Peyer's patch (tissue), 4 donors: ENCODE data around the gene F13A1. TPM values are rescaled to one million over a fixed set of nuclear protein-coding genes. Genes with fewer than 3 reads are reported as not detected.
A peak's percentile ranks its signal among the peaks of the same experiment; 100 is the strongest.

Source experiments
- DNase-seq, 3 donors: peaks; one replicate each; pipeline ENCODE4 v3.0.0-alpha.2; 2017 to 2019
- H3K27ac ChIP-seq, 4 donors: fragments of 200-600 bp; sonication (generic); one replicate each; pipeline ENCODE4 v1.5.1; 2016 to 2019
- H3K27me3 ChIP-seq, 2 donors: fragments of 200-600 bp; sonication (generic); one replicate each; pipeline ENCODE4 v1.5.1; 2019
- H3K36me3 ChIP-seq, 3 donors: fragments of 200-600 bp; sonication (generic); one replicate each; pipeline ENCODE4 v1.5.1; 2016 to 2019
- H3K4me1 ChIP-seq, 4 donors: fragments of 200-600 bp; sonication (generic); one replicate each; pipeline ENCODE4 v1.5.1; 2016 to 2019
- H3K4me3 ChIP-seq, 4 donors: fragments of 200-600 bp; sonication (generic); 1 replicate in 3 of 4; 2 replicates in 1 of 4; pipeline ENCODE4 v1.5.1; 2016 to 2019; ENCODE audit warnings: mild to moderate bottlenecking in 1 of 4
- H3K9me3 ChIP-seq, 4 donors: fragments of 200-600 bp; sonication (generic); one replicate each; pipeline ENCODE4 v1.5.1; 2016 to 2019; ENCODE audit warnings: mild to moderate bottlenecking in 1 of 4
- POLR2A ChIP-seq, 2 donors: fragments of 450-650 bp; IDR thresholded peaks; one replicate each; pipeline ENCODE4 v1.5.1; 2017; ENCODE audit warnings: antibody characterized with exemption in 2 of 2, mild to moderate bottlenecking in 2 of 2, moderate library complexity in 2 of 2
- total RNA-seq, 4 donors: library from RNA; depleted of rRNA; stranded (reverse); fragments of >200 nt; gene quantifications; one replicate each; pipeline ENCODE4 v1.1.0, GENCODE V29; 2016
- TF ChIP-seq, protein P1 (sequence below), 6 experiments: fragments of 450-650 bp in 4 of 6; fragments of 200-600 bp in 2 of 6; sonication (generic) in 1 of 6; IDR thresholded peaks; one replicate each; pipeline ENCODE4 v1.5.1; 2017 to 2019; ENCODE audit warnings: antibody characterized with exemption in 6 of 6, mild to moderate bottlenecking in 3 of 6, moderate library complexity in 1 of 6

F13A1 gene
- total RNA-seq, result 10 to 100 TPM; 13.0 to 29.7 (median 25.5) TPM

DNA sequence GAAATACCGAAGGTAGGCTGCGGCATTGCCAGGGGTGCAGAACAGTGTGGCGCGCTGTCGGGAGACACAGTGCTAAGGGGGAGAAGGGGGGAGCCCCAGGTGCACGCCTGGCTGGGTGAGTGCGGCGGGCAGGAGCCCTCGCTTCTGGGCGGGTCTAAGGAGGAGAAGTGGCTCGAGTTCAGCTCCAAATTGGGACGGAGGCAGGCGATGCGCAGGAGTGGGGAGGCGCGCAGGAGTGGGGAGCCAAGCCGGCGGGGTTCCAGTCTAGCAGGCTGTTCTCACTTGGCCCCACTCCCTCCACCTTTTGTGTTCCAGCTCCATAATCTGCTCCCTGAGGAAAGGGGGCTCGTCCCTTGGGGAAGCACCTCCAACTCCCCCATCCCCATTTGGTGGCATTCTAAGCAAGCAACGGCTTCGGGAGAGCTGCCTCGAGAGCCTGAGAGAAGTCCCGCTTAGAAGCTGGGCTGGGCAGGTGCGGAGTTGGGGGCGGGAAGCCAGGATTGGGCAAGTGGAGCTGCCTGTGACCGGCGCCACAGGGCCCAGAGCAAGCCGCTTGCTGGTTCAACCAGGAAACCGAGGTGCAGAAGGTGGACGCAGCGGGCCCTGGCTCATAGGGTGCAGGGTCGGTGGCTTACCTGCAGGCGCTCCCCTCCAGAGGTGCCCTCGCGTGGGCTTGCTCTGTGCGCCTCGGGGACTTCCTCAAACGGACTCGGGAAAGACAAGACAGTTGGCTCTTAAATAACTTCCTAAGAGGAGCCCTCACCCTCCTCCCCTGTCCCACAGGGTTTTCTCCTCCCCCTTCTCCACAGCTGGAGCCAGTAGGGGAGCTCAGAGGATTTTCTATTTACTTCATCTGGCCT, at the start of gene F13A1:
Gene F13A1, minus strand, starts transcription at position 711 of the 860 bp plus-strand sequence. CDS start 1,998 bp downstream, outside the sequence.
- H3K4me1 ChIP-seq, result no peaks in the 10 kb centered on the region
- peak in 1 of 3 donors; percentile 47 for DNase-seq
- no peaks in the 10 kb centered on the region for H3K36me3 ChIP-seq
- no peak within 1 kb of the TSS for H3K27ac ChIP-seq
- H3K9me3 ChIP-seq, result no peaks in the 10 kb centered on the region
- peaks cover 0 to 3% of the 10 kb centered on the region in 2 donors for H3K27me3 ChIP-seq
- H3K4me3 ChIP-seq, result peak within 1 kb of the TSS in 2 of 4 donors; percentile 3 to 34
- TF ChIP-seq, protein P1, sequence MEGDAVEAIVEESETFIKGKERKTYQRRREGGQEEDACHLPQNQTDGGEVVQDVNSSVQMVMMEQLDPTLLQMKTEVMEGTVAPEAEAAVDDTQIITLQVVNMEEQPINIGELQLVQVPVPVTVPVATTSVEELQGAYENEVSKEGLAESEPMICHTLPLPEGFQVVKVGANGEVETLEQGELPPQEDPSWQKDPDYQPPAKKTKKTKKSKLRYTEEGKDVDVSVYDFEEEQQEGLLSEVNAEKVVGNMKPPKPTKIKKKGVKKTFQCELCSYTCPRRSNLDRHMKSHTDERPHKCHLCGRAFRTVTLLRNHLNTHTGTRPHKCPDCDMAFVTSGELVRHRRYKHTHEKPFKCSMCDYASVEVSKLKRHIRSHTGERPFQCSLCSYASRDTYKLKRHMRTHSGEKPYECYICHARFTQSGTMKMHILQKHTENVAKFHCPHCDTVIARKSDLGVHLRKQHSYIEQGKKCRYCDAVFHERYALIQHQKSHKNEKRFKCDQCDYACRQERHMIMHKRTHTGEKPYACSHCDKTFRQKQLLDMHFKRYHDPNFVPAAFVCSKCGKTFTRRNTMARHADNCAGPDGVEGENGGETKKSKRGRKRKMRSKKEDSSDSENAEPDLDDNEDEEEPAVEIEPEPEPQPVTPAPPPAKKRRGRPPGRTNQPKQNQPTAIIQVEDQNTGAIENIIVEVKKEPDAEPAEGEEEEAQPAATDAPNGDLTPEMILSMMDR (IDR thresholded peaks at IDR 0.05), result no peak
- no peak for TF ChIP-seq POLR2A (IDR thresholded peaks at IDR 0.05)

DNA sequence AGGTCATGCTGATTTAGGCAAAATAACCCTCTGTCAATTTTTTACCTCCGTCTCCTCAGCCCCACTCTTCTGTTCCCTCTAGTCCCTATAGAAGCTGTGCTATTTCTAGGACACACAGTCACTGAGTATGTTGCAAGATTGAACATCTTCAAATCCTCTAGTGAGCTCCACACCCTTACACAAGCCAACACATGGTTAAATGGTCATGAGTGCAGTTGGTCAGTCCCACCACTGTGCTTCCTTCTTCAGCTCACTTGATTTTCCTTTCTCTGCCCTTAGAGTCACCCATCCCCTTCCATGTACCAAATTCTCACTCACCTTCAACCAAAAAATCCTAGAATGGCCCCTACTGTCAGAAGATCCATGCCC, 48.2 kb upstream of the F13A1 start:
- no peak overlapping the region for H3K4me3 ChIP-seq
- DNase-seq, result no peak
- TF ChIP-seq POLR2A (IDR thresholded peaks at IDR 0.05), result no peak
- TF ChIP-seq, protein P1 (IDR thresholded peaks at IDR 0.05), result no peak
- no peak overlapping the region for H3K27ac ChIP-seq
- H3K36me3 ChIP-seq, result no peaks in the 10 kb centered on the region
- no peaks in the 10 kb centered on the region for H3K9me3 ChIP-seq
- no peaks in the 10 kb centered on the region for H3K27me3 ChIP-seq
- H3K4me1 ChIP-seq, result no peaks in the 10 kb centered on the region

DNA sequence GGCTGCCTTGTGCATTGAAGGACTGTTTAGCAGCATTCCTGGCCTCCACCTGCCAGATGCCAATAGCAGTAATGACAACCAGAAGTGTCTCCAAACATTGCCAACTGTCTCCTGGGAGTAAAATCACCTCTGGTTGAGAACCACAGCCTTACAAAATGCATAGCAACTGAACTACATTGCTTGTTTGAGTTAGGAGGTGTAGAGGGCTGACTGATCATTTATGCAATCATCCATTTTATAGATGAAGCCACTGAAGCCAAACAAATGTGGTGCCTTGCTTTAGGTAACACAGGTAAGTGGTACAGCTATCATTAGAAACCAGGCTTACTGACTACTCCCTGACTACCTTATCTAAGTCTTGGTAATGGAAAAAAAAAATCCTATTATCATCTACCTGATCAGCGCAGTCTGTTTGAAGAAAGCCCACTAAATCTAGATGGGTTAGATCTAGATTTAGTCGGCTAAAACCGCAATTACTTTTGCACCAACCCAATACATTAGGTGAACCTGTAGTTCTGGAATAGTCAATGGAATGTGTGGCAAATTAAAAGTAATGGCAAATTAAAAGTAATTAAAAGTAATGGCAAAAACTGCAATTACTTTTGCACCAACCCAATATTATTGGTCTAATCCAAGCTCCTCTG, 47.7 kb upstream of the F13A1 start:
- no peaks in the 10 kb centered on the region for H3K9me3 ChIP-seq
- no peak overlapping the region for H3K27ac ChIP-seq
- no peaks in the 10 kb centered on the region for H3K4me1 ChIP-seq
- no peaks in the 10 kb centered on the region for H3K27me3 ChIP-seq
- H3K4me3 ChIP-seq, result no peak overlapping the region
- DNase-seq, result no peak
- no peaks in the 10 kb centered on the region for H3K36me3 ChIP-seq
- no peak for TF ChIP-seq POLR2A (IDR thresholded peaks at IDR 0.05)
- TF ChIP-seq, protein P1 (IDR thresholded peaks at IDR 0.05), result no peak

DNA sequence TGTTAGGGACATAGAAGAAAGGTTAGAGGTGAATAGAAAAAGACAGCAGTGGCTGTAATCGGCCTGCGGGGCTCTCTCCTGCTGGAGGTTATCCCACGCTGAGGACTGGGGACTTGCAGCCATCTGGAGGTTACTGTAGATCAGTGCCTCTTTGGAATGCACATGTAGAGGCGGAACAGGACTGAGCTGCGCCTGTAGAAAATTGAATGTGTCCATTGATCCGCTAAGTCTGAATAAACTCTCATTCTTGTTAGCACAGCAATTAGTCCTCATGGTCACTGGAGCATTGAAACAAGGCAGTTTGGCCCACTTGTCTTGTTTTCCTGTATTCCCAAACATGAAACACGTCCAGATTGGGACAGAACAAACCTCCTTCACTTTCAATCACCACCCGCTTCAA, 46.3 kb upstream of the F13A1 start:
- H3K4me3 ChIP-seq, result no peak overlapping the region
- no peaks in the 10 kb centered on the region for H3K4me1 ChIP-seq
- H3K36me3 ChIP-seq, result no peaks in the 10 kb centered on the region
- H3K27me3 ChIP-seq, result no peaks in the 10 kb centered on the region
- no peak for DNase-seq
- no peak for TF ChIP-seq POLR2A (IDR thresholded peaks at IDR 0.05)
- TF ChIP-seq, protein P1 (IDR thresholded peaks at IDR 0.05), result no peak
- H3K9me3 ChIP-seq, result no peaks in the 10 kb centered on the region
- H3K27ac ChIP-seq, result no peak overlapping the region

DNA sequence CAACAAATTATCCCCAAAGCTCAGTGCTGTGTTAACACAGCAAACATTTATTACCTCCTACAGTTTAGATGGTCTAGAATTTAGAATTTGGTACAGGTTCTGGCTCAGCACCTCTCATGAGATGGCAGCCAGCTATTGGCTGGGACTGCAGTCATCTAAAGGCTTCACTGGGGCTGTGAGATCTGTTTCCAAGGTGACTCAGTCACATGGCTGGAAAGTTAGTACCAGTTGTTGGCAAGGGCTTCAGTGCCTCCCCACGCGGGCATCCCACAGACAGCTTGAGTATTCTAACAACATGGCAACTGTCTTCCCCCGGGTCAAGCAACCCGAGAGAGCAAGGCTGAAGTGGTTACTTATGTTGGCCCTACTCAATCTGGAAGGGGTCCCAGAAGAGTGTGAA, 44.8 kb upstream of the F13A1 start:
- Histone ChIP-seq H3K4me3 (no peak overlapping the region), H3K4me1 (no peaks in the 10 kb centered on the region), H3K36me3 (no peaks in the 10 kb centered on the region), H3K27me3 (no peaks in the 10 kb centered on the region), H3K9me3 (no peaks in the 10 kb centered on the region), H3K27ac (no peak overlapping the region)
- TF ChIP-seq, protein P1 (IDR thresholded peaks at IDR 0.05), result no peak
- no peak for DNase-seq
